ENCODE data around the gene EXD2.

EXD2 gene

DNA sequence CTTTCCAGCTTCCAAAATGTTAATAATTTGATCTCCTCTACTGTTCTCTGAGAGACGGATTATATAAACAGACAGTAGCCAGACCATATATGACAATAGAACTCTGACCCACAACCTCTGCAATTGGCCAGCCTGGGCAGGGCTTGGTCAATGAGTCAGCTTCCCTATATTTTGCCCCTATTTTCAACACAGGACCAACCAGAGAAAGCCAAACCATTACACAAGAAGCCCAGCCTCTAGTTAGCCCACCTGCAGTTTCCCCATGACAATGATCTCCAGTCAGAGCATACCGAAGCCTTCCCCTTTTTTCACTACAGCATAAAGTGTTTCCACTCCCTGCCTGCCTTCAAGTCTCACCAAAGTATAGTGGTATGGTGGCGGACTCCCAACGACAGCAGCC lies 7.6 kb upstream of the EXD2 start:
- POLR2A ChIA-PET, result no interaction called here
- TF ChIP-seq CTCF (IDR thresholded peaks at IDR 0.05; ENCODE audit: insufficient read depth, low read length, missing control alignments), result no peak
- no peak overlapping the region for H3K4me3 ChIP-seq (ENCODE audit: low read depth, low read length)
- no peak for DNase-seq (ENCODE audit: low read depth, low spot score)
- CTCF ChIA-PET, result interaction anchor here (1.0 kb wide), 1 partner anchor 33 kb away, joined by 3 read pairs; no protein-coding TSS in a partner anchor

DNA sequence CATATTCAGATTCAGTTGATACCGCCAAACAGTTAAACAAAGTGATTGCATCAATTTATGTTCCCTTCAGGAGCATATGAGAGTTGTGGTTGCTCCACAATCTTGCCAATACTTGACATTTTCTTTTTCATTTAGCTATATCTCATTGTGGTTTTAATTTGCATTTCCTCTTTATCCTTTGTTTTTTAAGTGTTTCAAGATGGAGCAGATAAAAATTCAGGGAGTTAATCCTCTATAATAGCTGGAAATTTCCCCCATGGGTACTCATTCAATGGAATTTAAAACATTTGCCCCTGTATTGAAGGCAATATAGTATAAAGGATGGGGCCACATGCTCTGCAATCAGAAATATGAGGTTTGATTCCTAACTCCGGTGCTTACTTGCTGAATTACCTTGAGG lies 1.1 kb upstream of the EXD2 start:
- ChIA-PET POLR2A (no interaction called here), CTCF (interaction anchor here (0.7 to 1.0 kb wide), 2 partner anchors 48 to 60 kb away, joined by 3 read pairs; no protein-coding TSS in a partner anchor)
- H3K4me3 ChIP-seq (ENCODE audit: low read depth, low read length), result no peak overlapping the region
- no peak for DNase-seq (ENCODE audit: low read depth, low spot score)
- TF ChIP-seq CTCF (IDR thresholded peaks at IDR 0.05; ENCODE audit: insufficient read depth, low read length, missing control alignments), result no peak

DNA sequence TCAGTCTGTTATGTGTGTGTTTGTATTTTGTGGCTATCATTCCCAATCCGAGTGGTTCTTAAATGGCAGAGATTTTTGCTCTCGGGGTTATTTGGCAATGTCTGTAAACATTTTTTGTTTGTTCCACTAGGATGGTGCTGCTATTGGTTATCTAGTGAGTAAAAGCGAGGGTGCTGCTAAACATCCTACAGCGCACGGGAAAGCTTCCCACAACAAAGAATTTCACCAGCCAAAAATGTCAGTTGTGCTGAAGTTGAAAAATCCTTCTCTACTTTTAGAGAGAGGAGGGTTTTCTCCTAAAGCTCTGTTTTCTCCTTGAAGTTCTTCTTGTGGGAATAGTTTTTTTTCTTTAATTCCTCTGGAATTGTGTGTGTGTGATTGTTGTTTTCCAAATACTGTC lies 2.4 kb downstream of the EXD2 start:
- ChIA-PET POLR2A (no interaction called here), CTCF (no interaction called here)
- DNase-seq (ENCODE audit: low read depth, low spot score), result no peak
- no peak for TF ChIP-seq CTCF (IDR thresholded peaks at IDR 0.05; ENCODE audit: insufficient read depth, low read length, missing control alignments)
- no peak overlapping the region for H3K4me3 ChIP-seq (ENCODE audit: low read depth, low read length)

- POLR2A ChIA-PET, result no interaction called here
- H3K4me3 ChIP-seq (ENCODE audit: low read depth, low read length), result no peak overlapping the region
- CTCF ChIA-PET, result interaction anchor here (0.9 kb wide), 1 partner anchor 11 kb away, joined by 3 read pairs; no protein-coding TSS in a partner anchor
- no peak for DNase-seq (ENCODE audit: low read depth, low spot score)
- TF ChIP-seq CTCF (IDR thresholded peaks at IDR 0.05; ENCODE audit: insufficient read depth, low read length, missing control alignments), result no peak
These were observed 8.5 kb downstream of the EXD2 start for GRCh38 chr14:69199786-69200185.

- TF ChIP-seq CTCF (IDR thresholded peaks at IDR 0.05; ENCODE audit: insufficient read depth, low read length, missing control alignments), result no peak
- H3K4me3 ChIP-seq (ENCODE audit: low read depth, low read length), result no peak overlapping the region
- ChIA-PET POLR2A (no interaction called here), CTCF (interaction anchor here (0.8 to 1.4 kb wide), 2 partner anchors 37 to 76 kb away, joined by 3 read pairs; no protein-coding TSS in a partner anchor)
- no peak for DNase-seq (ENCODE audit: low read depth, low spot score)
These were observed 13.5 kb downstream of the EXD2 start for GRCh38 chr14:69204753-69205152.

DNA sequence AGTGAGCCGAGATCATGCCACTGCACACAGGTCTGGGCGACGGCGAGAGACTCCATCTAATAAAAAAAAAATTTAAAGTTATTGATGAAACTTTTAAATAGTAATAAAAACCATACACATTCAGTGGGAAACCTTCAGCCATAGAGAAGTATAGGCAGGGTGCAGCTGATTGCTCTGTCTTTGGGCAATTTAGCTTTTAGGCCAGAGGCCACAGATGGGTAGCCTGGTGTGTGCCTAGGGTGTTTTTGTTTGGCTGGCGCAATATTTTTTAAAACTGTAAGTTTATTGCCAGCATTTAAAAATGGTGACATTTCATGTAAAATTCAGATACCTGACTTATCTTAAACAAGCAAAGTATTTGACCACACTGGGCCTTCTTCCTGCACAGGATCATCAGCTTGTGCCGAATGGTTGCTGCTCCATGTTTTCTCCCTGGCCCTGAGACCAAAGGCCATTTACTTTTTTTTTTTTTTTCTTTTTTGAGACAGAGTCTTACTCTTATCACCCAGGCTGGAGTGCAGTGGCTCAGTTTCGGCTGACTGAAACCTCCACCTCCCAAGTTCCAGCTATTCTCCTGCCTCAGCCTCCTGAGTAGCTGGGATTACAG lies 16.2 kb downstream of the EXD2 start:
- H3K4me3 ChIP-seq (ENCODE audit: low read depth, low read length), result no peak overlapping the region
- POLR2A ChIA-PET, result no interaction called here
- no peak for DNase-seq (ENCODE audit: low read depth, low spot score)
- TF ChIP-seq CTCF (IDR thresholded peaks at IDR 0.05; ENCODE audit: insufficient read depth, low read length, missing control alignments), result no peak
- CTCF ChIA-PET, result interaction anchor here (0.6 to 1.0 kb wide), 2 partner anchors 34 to 280 kb away, joined by 3 read pairs; no protein-coding TSS in a partner anchor

All from AG04449 (cell line).